PC-9 (cell line): ENCODE results near the gene MRPL18. TPM values are rescaled to one million over a fixed set of nuclear protein-coding genes. Genes with fewer than 3 reads are reported as not detected.

ENCODE experiments used
- Bru-seq: library from RNA; stranded (reverse); fragments of 400-500 nt; gene quantifications from one replicate; lab custom pipeline; 2021; lab: Mats Ljungman, UMichigan
- BruChase-seq, 2 experiments: library from RNA; stranded (reverse); fragments of 400-500 nt; gene quantifications; one replicate each; lab custom pipeline; 2021; lab: Mats Ljungman, UMichigan
- BruUV-seq: library from RNA; stranded (reverse); fragments of 400-500 nt; replicated peaks from 2 replicates; lab custom pipeline; 2021; lab: Mats Ljungman, UMichigan
- CTCF ChIA-PET: fragments of 300-600 bp; sonication (Branson Sonifier 250); formaldehyde crosslinking; loops from one replicate; lab custom pipeline; 2022; ENCODE audit warnings: antibody characterized with exemption; lab: Charles Lee
- POLR2A ChIA-PET: fragments of 300-600 bp; sonication (Branson Sonifier 250); formaldehyde crosslinking; loops from one replicate; lab custom pipeline; 2022; ENCODE audit warnings: antibody characterized with exemption; ENCODE audit not compliant: unreplicated experiment; lab: Charles Lee
- DNase-seq, 2 experiments: peaks; one replicate each; pipeline versions ENCODE4 v3.0.0 to v3.0.0-alpha.2; 2015 to 2022; ENCODE audit warnings: mixed read lengths in 1 of 2
- H2AFZ ChIP-seq: fragments of 200-600 bp; sonication (generic); 2 replicates; pipeline ENCODE4 v1.8.1; 2017; ENCODE audit warnings: antibody characterized with exemption
- H3F3A ChIP-seq: fragments of 200-600 bp; sonication (generic); 2 replicates; pipeline ENCODE4 v1.8.1; 2017; ENCODE audit warnings: antibody characterized with exemption, mild to moderate bottlenecking, low read depth; ENCODE audit not compliant: insufficient read depth
- H3K27ac ChIP-seq: fragments of 200-600 bp; sonication (generic); 2 replicates; pipeline ENCODE4 v1.6.1; 2016; ENCODE audit warnings: mixed run types
- H3K27me3 ChIP-seq: fragments of 200-600 bp; sonication (generic); 2 replicates; pipeline ENCODE4 v1.6.1; 2016; ENCODE audit warnings: low read depth, mixed run types; ENCODE audit not compliant: insufficient read depth
- H3K36me3 ChIP-seq: fragments of 200-600 bp; sonication (generic); 2 replicates; pipeline ENCODE4 v1.6.1; 2016; ENCODE audit warnings: low read depth, mixed run types
- H3K4me1 ChIP-seq: fragments of 200-600 bp; sonication (generic); replicated peaks from 2 replicates; pipeline ENCODE4 v1.6.1; 2016; ENCODE audit warnings: mixed run types; ENCODE audit not compliant: insufficient read depth
- H3K4me2 ChIP-seq: fragments of 200-600 bp; sonication (generic); 2 replicates; pipeline ENCODE4 v1.6.1; 2017; ENCODE audit warnings: mixed run types
- H3K4me3 ChIP-seq: fragments of 200-600 bp; sonication (generic); 2 replicates; pipeline ENCODE4 v1.6.1; 2016; ENCODE audit warnings: mixed run types
- H3K79me2 ChIP-seq: fragments of 200-600 bp; sonication (generic); 2 replicates; pipeline ENCODE4 v1.6.1; 2017; ENCODE audit warnings: low read depth, mixed run types
- H3K9me2 ChIP-seq: fragments of 200-600 bp; sonication (generic); 2 replicates; pipeline ENCODE4 v1.8.1; 2017; ENCODE audit warnings: mild to moderate bottlenecking; ENCODE audit not compliant: insufficient read depth
- H3K9me3 ChIP-seq: fragments of 200-600 bp; sonication (generic); 2 replicates; pipeline ENCODE4 v1.8.1; 2016; ENCODE audit warnings: low read depth; ENCODE audit not compliant: insufficient read depth
- H4K20me1 ChIP-seq: fragments of 200-600 bp; sonication (generic); 2 replicates; pipeline ENCODE4 v1.8.1; 2017; ENCODE audit not compliant: insufficient read depth
- CTCF ChIP-seq: fragments of 200-600 bp; sonication (generic); conservative IDR thresholded peaks from 2 replicates; pipeline ENCODE4 v1.6.1; 2017; ENCODE audit warnings: mixed run types, antibody characterized with exemption, mild to moderate bottlenecking, moderate library complexity
- EZH2 ChIP-seq: fragments of 200-600 bp; sonication (generic); IDR thresholded peaks from 2 replicates; pipeline ENCODE4 v1.8.0; 2017; ENCODE audit warnings: antibody characterized with exemption, low read depth
- intact Hi-C: fragments of 100-400 bp; cut with micrococcal nuclease; formaldehyde crosslinking; loops from one replicate; pipeline ENCODE4 v1.10.0; 2022; ENCODE audit not compliant: unreplicated experiment
- long read RNA-seq: library from polyadenylated mRNA; stranded (forward); transcript quantifications from one replicate; pipeline ENCODE4 v2.0.0, GENCODE V29; 2022
- total RNA-seq: library from RNA; stranded (reverse); gene quantifications from 2 replicates; pipeline ENCODE4 v1.2.3, GENCODE V29; 2021

MRPL18 gene
- 41.1 and 54.4 TPM in 2 replicates for total RNA-seq
- Bru-seq, nascent RNA, result percentile 80 among the genes with signal in this experiment
- percentile 70 among the genes with signal in this experiment for BruChase-seq, experiment 1, labeled RNA remaining after a 2-hour chase
- percentile 88 among the genes with signal in this experiment for BruChase-seq, experiment 2, labeled RNA remaining after a 6-hour chase
- long read RNA-seq, transcript MRPL18-202 (4 exons, 758 nt), result minor isoform, 6 of 155 reads
- long read RNA-seq, transcript MRPL18-201 (4 exons, 978 nt), result major isoform, 76 of 155 reads
- long read RNA-seq, partial matches to known transcripts, result 4 of 155 reads
- long read RNA-seq, other reads (novel, unspliced or antisense), result 69 of 155 reads

GRCh38 chr6:159790149-159790955 is at the start of gene MRPL18:
Gene MRPL18, plus strand, starts transcription at chr6:159790467. Its CDS starts 121 bp downstream, at chr6:159790588.
- H3K79me2 ChIP-seq, result peaks cover 80% of the 10 kb centered on the region
- TF ChIP-seq CTCF, result no peak
- TF ChIP-seq EZH2, result no peak
- peak; percentile 74 to 95 for DNase-seq
- intact Hi-C loops, result loop anchor here (2.0 kb wide), 1 partner anchor 64 kb away; the partner anchor contains the start of gene WTAP
- H3K4me2 ChIP-seq, result peak within 1 kb of the TSS; percentile 98
- ChIA-PET POLR2A (interaction anchor here (0.6 to 0.7 kb wide), 6 partner anchors 11 to 790 kb away, joined by 3 to 10 read pairs (median 3); partner anchors contain the start of genes ACAT2 and RSPH3), CTCF (interaction anchor here (0.7 kb wide), 1 partner anchor 17 kb away, joined by 4 read pairs; no protein-coding TSS in a partner anchor)
- peak within 1 kb of the TSS; percentile 82 for H3K27ac ChIP-seq
- peak within 1 kb of the TSS; percentile 86 for H3K4me3 ChIP-seq
- peaks cover 19% of the 10 kb centered on the region for H3F3A ChIP-seq
- TSS peak; percentile 53 for BruUV-seq
- peaks cover 25% of the 10 kb centered on the region for H3K4me1 ChIP-seq
- H2AFZ ChIP-seq, result peak within 1 kb of the TSS; percentile 93
- H3K27me3 ChIP-seq, result no peaks in the 10 kb centered on the region
- no peaks in the 10 kb centered on the region for H3K9me2 ChIP-seq
- peaks cover 26% of the 10 kb centered on the region for H3K36me3 ChIP-seq
- peaks cover 32% of the 10 kb centered on the region for H4K20me1 ChIP-seq
- H3K9me3 ChIP-seq, result no peaks in the 10 kb centered on the region

- POLR2A ChIA-PET, result no interaction called here
- H3F3A ChIP-seq, result peaks cover 21% of the 10 kb centered on the region; the same call in 1 of the 2 replicates
- no peak for DNase-seq
- H3K27ac ChIP-seq, result peak overlapping the region; percentile 31; the same call in 1 of the 2 replicates
- no peaks in the 10 kb centered on the region for H3K4me1 ChIP-seq
- intact Hi-C loops, result no loop called here
- CTCF ChIA-PET, result no interaction called here
- H4K20me1 ChIP-seq, result peaks cover 24% of the 10 kb centered on the region
- no TSS peak for BruUV-seq
- peaks cover 47% of the 10 kb centered on the region for H3K79me2 ChIP-seq
- TF ChIP-seq CTCF (no peak), EZH2 (no peak)
- H3K9me2 ChIP-seq, result no peaks in the 10 kb centered on the region
- H3K9me3 ChIP-seq, result no peaks in the 10 kb centered on the region
- peaks cover 56% of the 10 kb centered on the region for H3K36me3 ChIP-seq
- H3K27me3 ChIP-seq, result no peaks in the 10 kb centered on the region
- no peak overlapping the region for H3K4me2 ChIP-seq
- no peak overlapping the region for H2AFZ ChIP-seq
- H3K4me3 ChIP-seq, result no peak overlapping the region
These were observed 48.1 kb upstream of the MRPL18 start for GRCh38 chr6:159742165-159742564.

GRCh38 chr6:159745081-159745480 is 45.2 kb upstream of the MRPL18 start:
- H4K20me1 ChIP-seq, result peaks cover 5% of the 10 kb centered on the region
- CTCF ChIA-PET, result no interaction called here
- H3K27me3 ChIP-seq, result no peaks in the 10 kb centered on the region
- no peaks in the 10 kb centered on the region for H3K4me1 ChIP-seq
- no peak overlapping the region for H3K27ac ChIP-seq
- no peaks in the 10 kb centered on the region for H3K9me3 ChIP-seq
- H3K4me3 ChIP-seq, result no peak overlapping the region
- H3K36me3 ChIP-seq, result peaks cover 60% of the 10 kb centered on the region
- H3K4me2 ChIP-seq, result no peak overlapping the region
- intact Hi-C loops, result no loop called here
- POLR2A ChIA-PET, result no interaction called here
- H3K9me2 ChIP-seq, result no peaks in the 10 kb centered on the region
- no peak overlapping the region for H2AFZ ChIP-seq
- peaks cover 18% of the 10 kb centered on the region for H3K79me2 ChIP-seq
- TF ChIP-seq CTCF (no peak), EZH2 (no peak)
- DNase-seq, result no peak
- H3F3A ChIP-seq, result peaks cover 20% of the 10 kb centered on the region; the same call in 1 of the 2 replicates
- no TSS peak for BruUV-seq
